RWPE2 (cell line): ENCODE results near the gene RPL19.

Experiments used
- ATAC-seq: fragments of 200-7000 bp; cut with Tn5 transposase; 3 replicates; pipeline ENCODE4 v1.9.1; 2021; ENCODE audit warnings: low read depth
- DNase-seq: peaks from one replicate; pipeline ENCODE4 v3.0.0-alpha.2; 2020; ENCODE audit warnings: low spot score
- H3K27ac ChIP-seq: fragments of 450-650 bp; 2 replicates; pipeline ENCODE4 v1.5.1; 2017; ENCODE audit warnings: mild to moderate bottlenecking; ENCODE audit not compliant: poor library complexity, severe bottlenecking
- H3K27me3 ChIP-seq: fragments of 250-450 bp; sonication (Bioruptor Pico); 2 replicates; pipeline ENCODE4 v1.5.1; 2021; ENCODE audit warnings: mild to moderate bottlenecking, moderate library complexity; ENCODE audit not compliant: insufficient read depth, poor library complexity, severe bottlenecking
- H3K36me3 ChIP-seq: fragments of 250-450 bp; sonication (Bioruptor Pico); 2 replicates; pipeline ENCODE4 v1.5.1; 2020; ENCODE audit warnings: low read depth, mild to moderate bottlenecking, moderate library complexity
- H3K4me1 ChIP-seq: fragments of 250-450 bp; sonication (Bioruptor Pico); 2 replicates; pipeline ENCODE4 v1.5.1; 2021; ENCODE audit warnings: mild to moderate bottlenecking, moderate library complexity; ENCODE audit not compliant: insufficient read depth, poor library complexity, severe bottlenecking
- H3K4me3 ChIP-seq: fragments of 250-450 bp; sonication (Bioruptor Pico); 2 replicates; pipeline ENCODE4 v1.5.1; 2021; ENCODE audit warnings: mild to moderate bottlenecking, moderate library complexity; ENCODE audit not compliant: severe bottlenecking
- H3K9me3 ChIP-seq: fragments of 250-450 bp; sonication (Bioruptor Pico); 2 replicates; pipeline ENCODE4 v1.5.1; 2021; ENCODE audit warnings: mild to moderate bottlenecking, moderate library complexity; ENCODE audit not compliant: severe bottlenecking
- TF ChIP-seq, protein P1 (sequence below): fragments of 450-650 bp; IDR thresholded peaks from one replicate; pipeline ENCODE4 v1.5.1; 2017; ENCODE audit warnings: mild to moderate bottlenecking, moderate library complexity; ENCODE audit not compliant: poor library complexity, severe bottlenecking

The RPL19 gene

DNA sequence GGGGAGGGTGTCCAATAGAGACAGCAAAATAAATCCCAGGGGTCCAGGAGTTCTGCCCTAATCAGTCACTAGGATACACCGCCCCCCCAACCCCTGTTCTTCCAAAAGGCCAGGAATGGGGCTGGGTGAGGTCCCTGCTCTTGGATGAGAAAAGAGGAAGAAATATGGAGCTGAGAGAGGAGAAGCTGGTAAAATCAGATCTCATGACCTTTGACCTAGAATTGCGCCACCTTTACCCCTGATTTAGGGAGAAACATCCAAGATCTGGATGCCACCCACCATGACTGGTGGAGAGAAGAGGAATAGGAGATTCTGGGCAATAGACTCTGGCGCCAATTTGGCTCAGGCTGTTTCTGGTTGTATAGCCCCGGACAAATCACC, 1.9 kb upstream of the RPL19 start:
- ATAC-seq: no peak
- H3K9me3 ChIP-seq: no peaks in the 10 kb centered on the region
- TF ChIP-seq, protein P1, sequence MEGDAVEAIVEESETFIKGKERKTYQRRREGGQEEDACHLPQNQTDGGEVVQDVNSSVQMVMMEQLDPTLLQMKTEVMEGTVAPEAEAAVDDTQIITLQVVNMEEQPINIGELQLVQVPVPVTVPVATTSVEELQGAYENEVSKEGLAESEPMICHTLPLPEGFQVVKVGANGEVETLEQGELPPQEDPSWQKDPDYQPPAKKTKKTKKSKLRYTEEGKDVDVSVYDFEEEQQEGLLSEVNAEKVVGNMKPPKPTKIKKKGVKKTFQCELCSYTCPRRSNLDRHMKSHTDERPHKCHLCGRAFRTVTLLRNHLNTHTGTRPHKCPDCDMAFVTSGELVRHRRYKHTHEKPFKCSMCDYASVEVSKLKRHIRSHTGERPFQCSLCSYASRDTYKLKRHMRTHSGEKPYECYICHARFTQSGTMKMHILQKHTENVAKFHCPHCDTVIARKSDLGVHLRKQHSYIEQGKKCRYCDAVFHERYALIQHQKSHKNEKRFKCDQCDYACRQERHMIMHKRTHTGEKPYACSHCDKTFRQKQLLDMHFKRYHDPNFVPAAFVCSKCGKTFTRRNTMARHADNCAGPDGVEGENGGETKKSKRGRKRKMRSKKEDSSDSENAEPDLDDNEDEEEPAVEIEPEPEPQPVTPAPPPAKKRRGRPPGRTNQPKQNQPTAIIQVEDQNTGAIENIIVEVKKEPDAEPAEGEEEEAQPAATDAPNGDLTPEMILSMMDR: no peak
- peaks cover 6% of the 10 kb centered on the region for H3K4me1 ChIP-seq
- peak overlapping the region; percentile 78 for H3K27ac ChIP-seq
- peaks cover 39% of the 10 kb centered on the region for H3K36me3 ChIP-seq
- H3K27me3 ChIP-seq: no peaks in the 10 kb centered on the region
- DNase-seq: no peak
- no peak overlapping the region for H3K4me3 ChIP-seq

- no peaks in the 10 kb centered on the region for H3K9me3 ChIP-seq
- TF ChIP-seq, protein P1: no peak
- peak overlapping the region; percentile 78 for H3K27ac ChIP-seq
- peaks cover 6% of the 10 kb centered on the region for H3K4me1 ChIP-seq
- ATAC-seq (peak; percentile 24; the same call in 1 of the 3 replicates), DNase-seq (peak; percentile 85)
- peaks cover 43% of the 10 kb centered on the region for H3K36me3 ChIP-seq
- peak overlapping the region; percentile 79 for H3K4me3 ChIP-seq
- H3K27me3 ChIP-seq: no peaks in the 10 kb centered on the region
Measured at GRCh38 chr17:39199820-39200069, 338 bp upstream of the RPL19 start.

DNA sequence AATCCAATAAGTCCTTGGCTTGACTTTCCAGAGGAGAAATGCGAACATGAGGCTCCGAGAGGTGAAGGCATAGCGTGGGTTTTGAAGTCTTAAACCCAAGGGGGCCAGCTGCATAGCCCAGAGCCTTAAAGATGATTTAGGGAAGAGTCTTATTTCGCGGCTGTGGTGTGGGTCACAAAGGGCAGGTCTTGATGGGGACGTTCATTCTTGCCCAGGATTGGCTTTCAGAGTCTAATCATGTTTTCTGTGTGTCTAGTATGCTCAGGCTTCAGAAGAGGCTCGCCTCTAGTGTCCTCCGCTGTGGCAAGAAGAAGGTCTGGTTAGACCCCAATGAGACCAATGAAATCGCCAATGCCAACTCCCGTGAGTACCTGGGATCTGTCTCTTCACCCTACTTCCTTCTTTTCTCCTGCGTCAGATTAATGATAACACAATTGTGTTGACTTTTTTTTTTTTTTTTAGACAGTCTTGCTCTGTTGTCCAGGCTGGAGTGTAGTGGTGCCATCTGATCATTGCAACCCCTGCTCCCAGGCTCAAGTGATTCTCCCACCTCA, 951 bp downstream of the RPL19 start:
- Histone ChIP-seq H3K4me3 (peak overlapping the region; percentile 79), H3K36me3 (peaks cover 49% of the 10 kb centered on the region), H3K27me3 (no peaks in the 10 kb centered on the region), H3K27ac (peak overlapping the region; percentile 78), H3K4me1 (peaks cover 6% of the 10 kb centered on the region), H3K9me3 (no peaks in the 10 kb centered on the region)
- DNase-seq (no peak), ATAC-seq (no peak)
- TF ChIP-seq, protein P1: no peak

DNA sequence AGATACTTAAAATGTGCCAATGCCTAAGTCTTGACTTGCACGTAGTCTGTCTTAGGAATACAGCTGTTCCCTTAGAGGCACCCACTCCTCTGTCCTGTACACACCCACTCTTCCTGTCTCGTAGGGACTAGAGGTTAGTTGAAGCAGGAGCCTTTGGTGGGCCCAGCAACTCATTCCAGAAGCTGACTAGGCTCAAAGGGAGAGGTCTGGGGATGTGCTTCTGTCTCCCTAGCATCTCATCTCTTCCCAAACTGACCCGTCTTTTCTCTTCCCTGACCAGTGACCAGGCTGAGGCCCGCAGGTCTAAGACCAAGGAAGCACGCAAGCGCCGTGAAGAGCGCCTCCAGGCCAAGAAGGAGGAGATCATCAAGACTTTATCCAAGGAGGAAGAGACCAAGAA, 4.2 kb downstream of the RPL19 start:
- Histone ChIP-seq H3K4me3 (no peak overlapping the region), H3K36me3 (peaks cover 49% of the 10 kb centered on the region), H3K4me1 (peaks cover 8% of the 10 kb centered on the region), H3K27ac (no peak overlapping the region), H3K27me3 (no peaks in the 10 kb centered on the region), H3K9me3 (no peaks in the 10 kb centered on the region)
- ATAC-seq (no peak), DNase-seq (no peak)
- TF ChIP-seq, protein P1: no peak

DNA sequence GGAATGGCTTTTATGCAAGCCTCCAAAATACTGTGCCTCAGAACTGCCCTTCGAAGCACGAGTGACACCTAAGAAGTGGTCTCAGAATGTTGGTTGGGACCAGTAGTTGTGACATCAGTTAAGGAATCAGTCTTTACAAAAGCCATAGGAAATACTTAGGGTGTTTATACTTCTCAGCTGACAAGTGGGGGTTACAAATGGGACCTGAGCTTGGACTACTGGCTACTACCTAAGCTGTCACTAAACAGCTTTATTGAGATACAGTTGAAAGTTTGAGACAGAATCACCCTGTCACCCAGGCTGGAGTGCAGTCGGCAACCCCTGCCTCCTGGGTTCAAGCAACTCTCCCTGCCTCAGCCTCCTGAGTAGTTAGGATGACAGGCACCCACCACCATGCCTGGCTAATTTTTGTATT, 5.0 kb downstream of the RPL19 start:
- ATAC-seq (no peak), DNase-seq (no peak)
- Histone ChIP-seq H3K4me3 (no peak overlapping the region), H3K4me1 (peaks cover 11% of the 10 kb centered on the region), H3K27me3 (no peaks in the 10 kb centered on the region), H3K36me3 (peaks cover 49% of the 10 kb centered on the region), H3K27ac (no peak overlapping the region), H3K9me3 (no peaks in the 10 kb centered on the region)
- TF ChIP-seq, protein P1: no peak
